ENCODE data around the gene NT5E.

- TF ChIP-seq CTCF (conservative IDR thresholded peaks at IDR 0.05; ENCODE audit: low read length): no peak
- no peak for TF ChIP-seq EZH2phosphoT487 (IDR thresholded peaks at IDR 0.05; ENCODE audit: borderline replicate concordance, low read depth, low read length)
These were observed 14.9 kb downstream of the NT5E start for GRCh38 chr6:85464722-85465150.
